NCI-H446 treated with DMSO at 0.1 percent for 48 hours (cell line): Measurements from ENCODE around the gene CTNNA3.

Experiments used
- DNase-seq: peaks from one replicate; lab custom pipeline; 2025; lab: John Stamatoyannopoulos, UW

The CTNNA3 gene

GRCh38 chr10:66809402-66809801 lies 886.6 kb downstream of the CTNNA3 start:
- no peak for DNase-seq

GRCh38 chr10:66805612-66806011 lies 890.4 kb downstream of the CTNNA3 start:
- DNase-seq = no peak

GRCh38 chr10:66804962-66805361 lies 891.0 kb downstream of the CTNNA3 start:
- DNase-seq = no peak

- DNase-seq = no peak
Measured at GRCh38 chr10:66803174-66803573, 892.8 kb downstream of the CTNNA3 start.

GRCh38 chr10:66799474-66799873 lies 896.5 kb downstream of the CTNNA3 start:
- DNase-seq = no peak

GRCh38 chr10:66795866-66796265 lies 900.1 kb downstream of the CTNNA3 start:
- DNase-seq = no peak

GRCh38 chr10:66792441-66792840 lies 903.6 kb downstream of the CTNNA3 start:
- peak; percentile 9 for DNase-seq

GRCh38 chr10:66788178-66788987 lies 907.6 kb downstream of the CTNNA3 start:
- DNase-seq = no peak

GRCh38 chr10:66786709-66787108 lies 909.3 kb downstream of the CTNNA3 start:
- no peak for DNase-seq

GRCh38 chr10:66784770-66785169 lies 911.2 kb downstream of the CTNNA3 start:
- DNase-seq = no peak

- no peak for DNase-seq
Measured at GRCh38 chr10:66783316-66783715, 912.7 kb downstream of the CTNNA3 start.

- no peak for DNase-seq
Measured at GRCh38 chr10:66782776-66783175, 913.2 kb downstream of the CTNNA3 start.

GRCh38 chr10:66782144-66782543 lies 913.9 kb downstream of the CTNNA3 start:
- no peak for DNase-seq

- DNase-seq = no peak
Measured at GRCh38 chr10:66780796-66781195, 915.2 kb downstream of the CTNNA3 start.

GRCh38 chr10:66778351-66778750 lies 917.6 kb downstream of the CTNNA3 start:
- DNase-seq = no peak

GRCh38 chr10:66777665-66778064 lies 918.3 kb downstream of the CTNNA3 start:
- DNase-seq = no peak

GRCh38 chr10:66773472-66773817 lies 922.5 kb downstream of the CTNNA3 start:
- no peak for DNase-seq

- no peak for DNase-seq
Measured at GRCh38 chr10:66772548-66773471, 923.2 kb downstream of the CTNNA3 start.

- no peak for DNase-seq
Measured at GRCh38 chr10:66767707-66768106, 928.3 kb downstream of the CTNNA3 start.

GRCh38 chr10:66762218-66762729 lies 933.7 kb downstream of the CTNNA3 start:
- no peak for DNase-seq

- no peak for DNase-seq
Measured at GRCh38 chr10:66760941-66761340, 935.1 kb downstream of the CTNNA3 start.

GRCh38 chr10:66755474-66755873 lies 940.5 kb downstream of the CTNNA3 start:
- no peak for DNase-seq

GRCh38 chr10:66752714-66753113 lies 943.3 kb downstream of the CTNNA3 start:
- no peak for DNase-seq
